WTC11 (cell line): ENCODE results near the gene FARSA.

Experiments
- CTCF ChIP-seq: fragments of 200-600 bp; IDR thresholded peaks from 2 replicates; pipeline ENCODE4 v1.8.0; 2022; ENCODE audit warnings: antibody characterized with exemption
- USF1 ChIP-seq: sonication (generic); formaldehyde crosslinking; IDR thresholded peaks from 2 replicates; pipeline ENCODE4 v1.8.0; 2022; ENCODE audit warnings: mild to moderate bottlenecking, missing genetic modification reagents
- ZSCAN18 ChIP-seq: fragments of 250-450 bp; sonication (Bioruptor Pico); IDR thresholded peaks from 2 replicates; pipeline ENCODE4 v2.1.2; 2022; ENCODE audit warnings: mild to moderate bottlenecking, moderate library complexity
- TF ChIP-seq, protein P1 (sequence below): sonication (generic); formaldehyde crosslinking; conservative IDR thresholded peaks from 2 replicates; pipeline ENCODE4 v1.8.1; 2022; ENCODE audit warnings: mild to moderate bottlenecking, missing genetic modification reagents

GRCh38 chr19:12970070-12970820 is 36.7 kb upstream of the FARSA start:
- TF ChIP-seq USF1 (CRISPR knock-in tag) = no peak
- TF ChIP-seq ZSCAN18 (CRISPR knock-in tag) = no peak
- no peak for TF ChIP-seq CTCF
- TF ChIP-seq, protein P1, sequence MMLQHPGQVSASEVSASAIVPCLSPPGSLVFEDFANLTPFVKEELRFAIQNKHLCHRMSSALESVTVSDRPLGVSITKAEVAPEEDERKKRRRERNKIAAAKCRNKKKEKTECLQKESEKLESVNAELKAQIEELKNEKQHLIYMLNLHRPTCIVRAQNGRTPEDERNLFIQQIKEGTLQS (CRISPR knock-in tag) = no peak
